HG02678 (cell line): ENCODE results near the gene CGAS.
A peak's percentile ranks its signal among the peaks of the same experiment; 100 is the strongest.
"Not testable (repeated sequence)": the region's sequence is repeated elsewhere in the genome, so short reads cannot be mapped to it uniquely, and the experiment has no call there.

Source experiments
- ATAC-seq: cut with Tn5 transposase; IDR thresholded peaks from one replicate; pipeline ENCODE4 v1.9.1; 2021; ENCODE audit warnings: mild to moderate bottlenecking, moderate library complexity; ENCODE audit not compliant: unreplicated experiment

Gene CGAS

DNA sequence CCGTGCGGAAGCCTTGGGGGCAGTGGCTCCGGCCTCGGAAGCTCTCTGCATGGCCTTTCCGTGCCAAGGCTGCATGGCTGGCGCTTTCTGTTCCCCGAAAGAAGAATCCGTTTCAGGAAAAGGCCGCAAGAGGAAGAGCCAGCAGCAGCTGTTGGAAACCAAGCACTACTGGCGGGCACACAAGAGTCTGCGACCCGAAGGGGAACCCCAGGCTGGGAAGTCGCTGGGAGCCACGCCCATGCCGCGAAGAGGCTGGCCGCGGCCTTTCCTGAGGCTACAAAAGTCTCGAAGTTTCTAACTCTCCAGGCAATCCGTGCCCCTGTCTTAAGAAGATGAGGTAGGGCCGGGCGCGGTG is at the start of gene CGAS:
Gene CGAS (minus strand): TSS at position 191 of the 355 bp plus-strand sequence. CDS start 116 bp downstream, at position 75.
- peak; percentile 78 for ATAC-seq

DNA sequence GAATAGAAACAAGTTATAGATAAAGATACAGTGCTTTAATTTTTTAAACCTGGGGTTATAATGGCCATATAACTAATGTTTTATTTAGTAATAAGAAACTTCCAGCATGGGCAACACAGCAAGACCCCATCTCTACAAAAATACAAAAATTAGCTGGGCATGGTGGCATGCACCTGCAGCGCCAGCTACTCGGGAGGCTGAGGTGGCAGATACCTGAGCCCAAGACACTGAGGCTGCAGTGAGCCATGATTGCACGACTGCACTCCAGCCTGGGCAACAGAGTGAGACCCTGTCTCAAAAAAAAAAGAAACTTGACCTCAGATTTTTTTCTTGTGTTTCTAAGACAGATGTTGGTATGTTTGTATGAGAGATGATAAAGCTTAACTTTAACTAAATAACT is 45.8 kb upstream of the CGAS start:
- no peak for ATAC-seq

GRCh38 chr6:73491377-73491776 is 39.3 kb upstream of the CGAS start:
- no peak for ATAC-seq

- ATAC-seq, result no peak
Observed at GRCh38 chr6:73487473-73487872, 35.4 kb upstream of the CGAS start.

DNA sequence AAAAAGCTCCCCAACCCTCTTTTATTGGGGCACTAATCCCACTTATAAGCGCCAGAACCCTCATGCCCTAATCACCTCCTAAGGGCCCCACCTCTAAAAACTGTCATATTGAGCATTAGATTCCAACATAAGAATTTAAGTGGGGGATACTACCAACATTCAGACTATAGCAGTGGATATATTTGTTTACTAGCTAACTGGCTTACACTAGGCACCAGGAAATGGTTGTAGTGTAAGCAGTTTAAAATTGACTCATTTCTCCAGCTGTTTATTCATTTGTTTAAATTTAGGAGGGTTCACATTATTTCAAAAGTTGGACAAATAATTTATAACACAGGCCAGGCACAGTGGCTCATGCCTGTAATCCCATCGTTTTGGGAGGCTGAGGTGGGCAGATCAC is 32.3 kb upstream of the CGAS start:
- no peak for ATAC-seq

DNA sequence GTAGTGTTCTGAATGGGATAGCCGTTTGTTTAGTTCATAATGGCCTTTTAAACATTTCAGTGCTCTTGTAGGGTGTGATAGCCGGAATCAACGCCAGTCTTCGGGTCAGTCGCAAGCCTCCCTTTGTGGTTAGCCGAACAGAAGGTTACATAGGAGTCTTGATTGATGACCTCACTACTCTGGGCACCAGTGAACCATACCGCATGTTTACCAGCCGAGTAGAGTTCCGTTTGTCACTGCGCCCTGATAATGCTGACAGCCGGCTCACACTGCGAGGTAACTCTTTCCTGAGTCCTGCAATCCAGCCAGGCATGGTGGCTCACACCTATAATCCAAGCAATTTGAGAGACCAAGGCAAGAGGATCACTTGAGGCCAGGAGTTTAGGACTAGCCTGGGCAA is 29.9 kb upstream of the CGAS start:
- no peak for ATAC-seq

- ATAC-seq, result no peak
Observed at GRCh38 chr6:73477407-73477806, 25.3 kb upstream of the CGAS start.

DNA sequence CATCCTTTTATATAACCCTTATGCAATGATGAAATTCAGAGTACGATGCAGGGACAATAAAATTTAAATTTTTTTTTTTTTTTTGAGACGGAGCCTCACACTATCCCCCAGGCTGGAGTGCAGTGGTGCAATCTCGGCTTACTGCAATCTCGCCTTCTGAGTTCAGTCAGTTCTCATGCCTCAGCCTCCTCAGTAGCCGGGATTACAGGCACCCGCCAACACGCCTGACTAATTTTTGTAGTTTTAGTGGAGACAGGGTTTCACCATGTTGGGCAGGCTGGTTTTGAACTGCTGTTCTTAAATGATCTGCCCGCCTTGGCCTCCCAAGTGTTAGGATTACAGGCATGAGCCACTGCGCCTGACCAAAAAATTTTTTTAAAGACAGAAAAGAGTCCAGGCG is 24.6 kb upstream of the CGAS start:
- ATAC-seq, result no peak

DNA sequence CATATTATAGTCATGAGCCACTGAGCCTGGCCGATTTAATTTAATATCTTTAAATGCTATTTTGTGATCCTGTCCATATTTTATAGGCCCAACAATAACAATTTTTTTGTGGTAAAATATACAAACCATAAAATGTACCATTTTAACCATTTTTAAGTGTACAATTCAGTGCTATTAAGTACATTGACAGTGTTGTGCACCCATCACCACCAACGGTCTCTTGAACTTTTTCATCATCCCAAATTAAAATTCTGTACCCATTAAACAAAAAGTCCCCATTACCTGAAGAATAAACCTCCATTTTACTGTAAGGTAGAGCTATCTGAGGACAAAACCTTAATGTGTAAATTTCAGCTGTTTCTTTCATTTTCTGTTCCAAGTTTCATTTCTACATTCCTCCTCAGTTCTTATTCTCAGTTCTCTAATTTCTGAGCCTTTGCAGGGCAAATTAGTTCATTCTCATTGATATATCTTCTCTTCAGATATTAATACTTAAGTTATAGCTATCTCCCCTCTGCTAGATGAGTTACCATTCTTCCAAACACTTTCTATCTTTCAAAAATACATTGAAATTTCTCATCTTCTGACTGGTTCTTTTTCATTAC is 19.7 kb upstream of the CGAS start:
- ATAC-seq, result peak; percentile 97

GRCh38 chr6:73461537-73462350 is 9.6 kb upstream of the CGAS start, which contains the start of gene MTO1:
Gene MTO1 (plus strand): TSS chr6:73461737. CDS start chr6:73461855, 118 bp downstream.
- peak; percentile 97 for ATAC-seq

GRCh38 chr6:73460056-73460455 is 8.0 kb upstream of the CGAS start:
- no peak for ATAC-seq

GRCh38 chr6:73459474-73459873 is 7.4 kb upstream of the CGAS start:
- ATAC-seq, result not testable (repeated sequence)

- no peak for ATAC-seq
Observed at GRCh38 chr6:73455865-73456629, 4.0 kb upstream of the CGAS start.

- peak; percentile 57 for ATAC-seq
Observed at GRCh38 chr6:73451223-73452106, 632 bp downstream of the CGAS start.

- no peak for ATAC-seq
Observed at GRCh38 chr6:73443555-73443954, 8.5 kb downstream of the CGAS start.

DNA sequence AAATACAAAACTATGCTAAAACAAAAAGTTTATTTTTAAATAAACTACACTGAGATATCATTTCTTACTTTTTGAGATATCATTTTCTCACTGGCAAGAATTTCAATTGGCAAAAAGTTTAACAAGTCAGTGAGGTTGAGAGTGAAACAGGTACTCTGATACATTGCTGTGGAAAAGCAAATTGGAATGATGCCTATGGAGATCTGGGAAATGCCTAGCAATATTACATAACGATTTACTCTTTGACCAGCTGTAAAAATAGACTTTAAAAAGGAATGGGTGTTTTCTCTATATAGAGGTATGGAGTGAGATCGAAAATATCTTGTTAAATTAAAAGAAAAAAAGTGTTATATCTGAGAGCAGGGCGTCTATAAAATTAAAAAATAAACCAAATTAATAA is 16.9 kb downstream of the CGAS start:
- ATAC-seq, result no peak

GRCh38 chr6:73421534-73421933 is 30.6 kb downstream of the CGAS start:
- ATAC-seq, result no peak

- no peak for ATAC-seq
Observed at GRCh38 chr6:73418081-73418741, 33.9 kb downstream of the CGAS start.

DNA sequence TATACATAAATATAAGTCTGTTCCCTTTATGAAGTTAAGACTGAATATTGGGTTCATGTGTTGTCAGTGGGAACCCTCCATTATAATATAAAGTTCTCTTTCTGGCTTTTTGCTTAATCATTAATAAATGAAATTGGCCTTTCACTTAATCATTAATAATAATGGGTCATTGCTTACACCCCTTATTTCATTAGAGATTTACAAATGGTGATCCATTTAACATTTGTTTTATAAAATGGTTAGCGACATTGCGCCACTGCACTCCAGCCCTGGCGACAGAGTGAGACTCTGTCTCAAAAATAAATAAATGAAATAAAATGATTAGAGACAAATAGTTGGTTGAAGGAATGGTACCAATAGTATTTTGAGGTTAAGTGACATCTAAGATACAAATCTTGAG is 39.0 kb downstream of the CGAS start:
- ATAC-seq, result no peak

GRCh38 chr6:73409395-73409794 is 42.7 kb downstream of the CGAS start:
- no peak for ATAC-seq
